Kidney epithelial cell (primary cell): ENCODE data around the gene KCNQ1. TPM values are rescaled to one million over a fixed set of nuclear protein-coding genes. Genes with fewer than 3 reads are reported as not detected.

Experiments used
- DNase-seq: peaks from one replicate; pipeline ENCODE4 v3.0.0-alpha.2; 2010; ENCODE audit warnings: low read depth
- H3K27me3 ChIP-seq: 2 replicates; pipeline ENCODE4 v1.6.0; 2011; ENCODE audit warnings: low read length; ENCODE audit not compliant: control insufficient read depth, insufficient read depth
- H3K36me3 ChIP-seq: 2 replicates; pipeline ENCODE4 v1.5.1; 2011; ENCODE audit warnings: low read length; ENCODE audit not compliant: control insufficient read depth, insufficient read depth
- H3K4me3 ChIP-seq: 2 replicates; pipeline ENCODE4 v1.5.1; 2011; ENCODE audit warnings: low read depth, mild to moderate bottlenecking, control low read depth, low read length
- total RNA-seq: library from RNA; depleted of rRNA; stranded (reverse); fragments of >200 nt; gene quantifications from 2 replicates; pipeline ENCODE4 v1.2.3, GENCODE V29; 2015
- TF ChIP-seq, protein P1 (sequence below): IDR thresholded peaks from 2 replicates; pipeline ENCODE4 v1.5.1; 2011; ENCODE audit warnings: mild to moderate bottlenecking, moderate library complexity, low read length, control low read depth, inconsistent platforms; ENCODE audit not compliant: insufficient read depth, poor library complexity, severe bottlenecking

Gene KCNQ1
- total RNA-seq, 1 donor from 2014 or later, result 2.3 TPM

GRCh38 chr11:2770761-2771301, 326.0 kb downstream of the KCNQ1 start:
- H3K36me3 ChIP-seq, result no peaks in the 10 kb centered on the region
- no peaks in the 10 kb centered on the region for H3K27me3 ChIP-seq
- no peak overlapping the region for H3K4me3 ChIP-seq
- DNase-seq, result no peak
- TF ChIP-seq, protein P1, sequence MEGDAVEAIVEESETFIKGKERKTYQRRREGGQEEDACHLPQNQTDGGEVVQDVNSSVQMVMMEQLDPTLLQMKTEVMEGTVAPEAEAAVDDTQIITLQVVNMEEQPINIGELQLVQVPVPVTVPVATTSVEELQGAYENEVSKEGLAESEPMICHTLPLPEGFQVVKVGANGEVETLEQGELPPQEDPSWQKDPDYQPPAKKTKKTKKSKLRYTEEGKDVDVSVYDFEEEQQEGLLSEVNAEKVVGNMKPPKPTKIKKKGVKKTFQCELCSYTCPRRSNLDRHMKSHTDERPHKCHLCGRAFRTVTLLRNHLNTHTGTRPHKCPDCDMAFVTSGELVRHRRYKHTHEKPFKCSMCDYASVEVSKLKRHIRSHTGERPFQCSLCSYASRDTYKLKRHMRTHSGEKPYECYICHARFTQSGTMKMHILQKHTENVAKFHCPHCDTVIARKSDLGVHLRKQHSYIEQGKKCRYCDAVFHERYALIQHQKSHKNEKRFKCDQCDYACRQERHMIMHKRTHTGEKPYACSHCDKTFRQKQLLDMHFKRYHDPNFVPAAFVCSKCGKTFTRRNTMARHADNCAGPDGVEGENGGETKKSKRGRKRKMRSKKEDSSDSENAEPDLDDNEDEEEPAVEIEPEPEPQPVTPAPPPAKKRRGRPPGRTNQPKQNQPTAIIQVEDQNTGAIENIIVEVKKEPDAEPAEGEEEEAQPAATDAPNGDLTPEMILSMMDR, result no peak

- H3K4me3 ChIP-seq, result no peak overlapping the region
- TF ChIP-seq, protein P1, result no peak
- DNase-seq, result no peak
- H3K36me3 ChIP-seq, result no peaks in the 10 kb centered on the region
- no peaks in the 10 kb centered on the region for H3K27me3 ChIP-seq
Observed at GRCh38 chr11:2771758-2772466, 327.1 kb downstream of the KCNQ1 start.

DNA sequence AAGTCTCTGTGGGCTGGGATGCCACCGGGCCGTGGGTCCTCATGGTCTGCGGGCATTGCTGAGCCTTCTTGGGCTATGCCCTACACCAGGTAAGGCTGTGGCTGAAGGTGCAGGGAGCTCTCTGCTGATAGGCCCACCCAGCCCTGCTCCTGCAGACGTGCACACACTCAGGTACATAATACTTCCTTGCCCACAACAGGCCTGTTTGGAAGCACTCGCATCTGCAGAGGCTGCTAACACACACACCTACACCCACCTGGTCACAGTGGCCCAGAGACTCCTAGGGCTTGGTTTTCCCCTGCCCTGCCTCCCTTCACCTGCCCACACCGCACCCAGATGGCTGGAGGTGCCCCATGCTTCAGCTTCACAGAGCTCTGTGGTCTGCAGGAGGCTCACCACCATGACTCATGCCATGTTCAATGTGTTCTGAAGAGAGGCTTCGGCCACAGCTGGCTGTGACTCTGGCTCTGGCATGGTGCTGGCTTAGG, 327.8 kb downstream of the KCNQ1 start:
- Histone ChIP-seq H3K27me3 (no peaks in the 10 kb centered on the region), H3K4me3 (no peak overlapping the region), H3K36me3 (no peaks in the 10 kb centered on the region)
- DNase-seq, result peak; percentile 79
- TF ChIP-seq, protein P1, result no peak

DNA sequence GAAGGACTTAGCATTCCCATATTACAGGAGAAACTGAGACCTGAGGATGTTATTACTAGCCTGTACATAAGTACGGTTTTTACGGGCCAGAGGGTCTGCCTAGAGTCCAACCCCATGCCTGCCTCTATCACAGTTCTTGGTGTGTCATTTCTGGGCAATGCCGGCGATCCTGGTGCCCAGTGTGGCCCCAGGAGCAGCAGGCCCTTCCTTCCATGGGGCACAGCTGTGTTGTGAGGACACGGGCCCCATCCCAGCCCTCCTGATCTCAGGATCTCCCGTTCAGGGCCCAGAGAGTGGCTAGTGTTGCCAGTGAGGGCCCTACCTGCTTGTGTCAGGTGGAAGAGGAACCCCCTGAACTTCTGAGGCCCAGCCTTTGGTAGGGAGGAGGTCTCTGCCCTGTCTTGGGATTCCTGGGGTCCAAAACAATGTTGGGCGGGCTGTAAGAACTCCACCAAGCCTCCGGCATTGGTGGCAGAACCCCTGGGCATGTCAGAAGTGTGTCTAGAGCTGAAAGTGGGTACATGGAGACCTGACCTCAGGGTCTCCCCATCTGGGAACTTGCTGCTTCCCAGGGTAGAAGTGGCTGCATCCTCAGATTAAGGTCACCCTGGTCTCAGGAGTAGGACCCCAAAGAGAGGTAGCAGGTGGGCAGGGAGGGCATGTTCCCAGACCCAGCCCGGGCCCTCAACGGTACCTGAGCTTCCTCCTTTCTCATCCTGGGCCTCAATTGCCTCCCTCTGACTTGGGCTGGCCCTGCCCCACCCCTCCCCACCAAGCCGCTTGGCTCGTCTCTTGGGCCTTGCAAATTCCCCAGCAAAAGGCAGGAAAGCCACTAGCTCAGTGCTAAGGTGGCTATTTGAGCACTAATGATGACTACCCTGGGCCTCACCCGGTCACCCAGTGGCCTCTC, 329.6 kb downstream of the KCNQ1 start:
- no peak for DNase-seq
- Histone ChIP-seq H3K4me3 (no peak overlapping the region), H3K36me3 (no peaks in the 10 kb centered on the region), H3K27me3 (no peaks in the 10 kb centered on the region)
- TF ChIP-seq, protein P1, result no peak

GRCh38 chr11:2775083-2775625, 330.3 kb downstream of the KCNQ1 start:
- Histone ChIP-seq H3K36me3 (no peaks in the 10 kb centered on the region), H3K4me3 (no peak overlapping the region), H3K27me3 (no peaks in the 10 kb centered on the region)
- no peak for DNase-seq
- TF ChIP-seq, protein P1, result no peak
